GM12873 (cell line): ENCODE data around the gene ITGBL1.

Source experiments
- CTCF ChIP-seq: IDR thresholded peaks from 2 replicates; pipeline ENCODE4 v1.5.1; 2012; ENCODE audit warnings: low read depth, mild to moderate bottlenecking, moderate library complexity, low read length, control low read depth; ENCODE audit not compliant: insufficient read depth; ENCODE audit errors: missing control alignments

ITGBL1 gene

GRCh38 chr13:101474419-101474957 is 22.0 kb downstream of the ITGBL1 start:
- TF ChIP-seq CTCF: no peak

GRCh38 chr13:101475536-101475935 is 23.1 kb downstream of the ITGBL1 start:
- no peak for TF ChIP-seq CTCF

- TF ChIP-seq CTCF: no peak
Measured at GRCh38 chr13:101481421-101481820, 28.9 kb downstream of the ITGBL1 start.

- no peak for TF ChIP-seq CTCF
Measured at GRCh38 chr13:101486708-101487437, 34.4 kb downstream of the ITGBL1 start.

DNA sequence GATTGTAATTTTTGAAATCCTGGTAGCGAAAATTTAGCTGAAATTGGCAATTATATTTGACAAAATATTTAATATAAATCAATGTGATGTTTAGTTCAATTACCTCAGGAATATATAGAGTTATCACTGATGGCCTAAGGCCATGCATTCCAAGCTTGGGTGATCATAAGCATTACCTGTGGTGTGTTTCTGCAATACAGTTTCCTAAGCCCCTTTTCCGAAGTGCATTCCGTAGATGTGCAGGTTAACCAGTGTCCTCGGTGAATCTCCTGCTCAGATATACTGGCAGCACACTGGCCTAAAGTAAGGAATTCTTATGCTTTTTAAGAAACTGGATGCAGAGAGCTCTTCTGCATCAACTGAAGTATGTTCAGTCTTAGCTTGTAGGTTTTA is 35.0 kb downstream of the ITGBL1 start:
- no peak for TF ChIP-seq CTCF

- no peak for TF ChIP-seq CTCF
Measured at GRCh38 chr13:101488734-101489133, 36.3 kb downstream of the ITGBL1 start.

GRCh38 chr13:101489643-101490405 is 37.3 kb downstream of the ITGBL1 start:
- TF ChIP-seq CTCF: no peak
